Endodermal cell (in vitro differentiated cells): ENCODE measurements around the gene PPP2R1B. TPM values are rescaled to one million over a fixed set of nuclear protein-coding genes. Genes with fewer than 3 reads are reported as not detected.

ENCODE experiments used
- DNase-seq: peaks from one replicate; pipeline ENCODE4 v3.0.0-alpha.2; 2017
- H3K27ac ChIP-seq: 2 replicates; pipeline ENCODE4 v1.5.1; 2013; ENCODE audit warnings: mild to moderate bottlenecking, low read depth, low read length, moderate library complexity
- H3K27me3 ChIP-seq: 2 replicates; pipeline ENCODE4 v1.6.1; 2013; ENCODE audit warnings: mild to moderate bottlenecking, low read length, moderate library complexity; ENCODE audit not compliant: insufficient read depth, control insufficient read depth, poor library complexity, severe bottlenecking
- H3K36me3 ChIP-seq: 2 replicates; pipeline ENCODE4 v1.7.0; 2013; ENCODE audit warnings: mild to moderate bottlenecking, low read length, moderate library complexity; ENCODE audit not compliant: control insufficient read depth, insufficient read depth
- H3K4me1 ChIP-seq: one replicate; pipeline ENCODE4 v1.7.0; 2013; ENCODE audit warnings: low read length; ENCODE audit not compliant: control insufficient read depth, insufficient read depth
- H3K4me3 ChIP-seq: 2 replicates; pipeline ENCODE4 v1.5.1; 2013; ENCODE audit warnings: mild to moderate bottlenecking, low read length, moderate library complexity
- H3K9ac ChIP-seq: 2 replicates; pipeline ENCODE4 v1.6.1; 2013; ENCODE audit warnings: mild to moderate bottlenecking, low read length, moderate library complexity; ENCODE audit not compliant: poor library complexity, severe bottlenecking; ENCODE audit errors: extremely low read depth
- H3K9me3 ChIP-seq: 2 replicates; pipeline ENCODE4 v1.6.1; 2013; ENCODE audit warnings: mild to moderate bottlenecking, low read length, moderate library complexity; ENCODE audit not compliant: control insufficient read depth
- H3K27ac Mint-ChIP-seq: 2 replicates; pipeline ENCODE4 v1.8.0; 2020; ENCODE audit warnings: mixed read lengths
- H3K27me3 Mint-ChIP-seq: 2 replicates; pipeline ENCODE4 v1.8.0; 2021; ENCODE audit warnings: mild to moderate bottlenecking, mixed read lengths; ENCODE audit not compliant: insufficient read depth
- H3K36me3 Mint-ChIP-seq: 2 replicates; pipeline ENCODE4 v1.8.0; 2020; ENCODE audit warnings: low read depth, mixed read lengths
- H3K4me1 Mint-ChIP-seq: 2 replicates; pipeline ENCODE4 v1.8.0; 2020; ENCODE audit warnings: mixed read lengths
- H3K4me3 Mint-ChIP-seq: 2 replicates; pipeline ENCODE4 v1.8.0; 2020; ENCODE audit warnings: mild to moderate bottlenecking, moderate library complexity, mixed read lengths
- H3K9me3 Mint-ChIP-seq: 2 replicates; pipeline ENCODE4 v1.8.0; 2020; ENCODE audit warnings: mild to moderate bottlenecking, mixed read lengths
- WGBS, 2 experiments: methylation state at CpG; one replicate each; pipeline versions ENCODE4 v1.1.5 to v1.1.7; 2013; ENCODE audit warnings: missing lambda C conversion rate in 2 of 2, mixed read lengths in 1 of 2; ENCODE audit not compliant: insufficient coverage in 1 of 2, insufficient read length in 1 of 2; 5-methylcytosine and 5-hydroxymethylcytosine counted together
- total RNA-seq, 2 donors: library from RNA; stranded (reverse); fragmentation: NEBNext Ultra II Directional in 1 of 2; extraction: Animal tissue kit (Norgen Biotek cat#: 25700) in 1 of 2; gene quantifications; 2 replicates in 1 of 2; 3 replicates in 1 of 2; pipeline ENCODE4 v1.2.1, GENCODE V29; 2021
- TF ChIP-seq, protein P1 (sequence below): fragments of 200-600 bp; sonication (generic); conservative IDR thresholded peaks from 2 replicates; pipeline ENCODE4 v1.5.0; 2021; ENCODE audit warnings: antibody characterized with exemption, mild to moderate bottlenecking

Gene PPP2R1B
- total RNA-seq, 2 donors from 2014 or later, result 70.0 to 89.7 TPM

DNA sequence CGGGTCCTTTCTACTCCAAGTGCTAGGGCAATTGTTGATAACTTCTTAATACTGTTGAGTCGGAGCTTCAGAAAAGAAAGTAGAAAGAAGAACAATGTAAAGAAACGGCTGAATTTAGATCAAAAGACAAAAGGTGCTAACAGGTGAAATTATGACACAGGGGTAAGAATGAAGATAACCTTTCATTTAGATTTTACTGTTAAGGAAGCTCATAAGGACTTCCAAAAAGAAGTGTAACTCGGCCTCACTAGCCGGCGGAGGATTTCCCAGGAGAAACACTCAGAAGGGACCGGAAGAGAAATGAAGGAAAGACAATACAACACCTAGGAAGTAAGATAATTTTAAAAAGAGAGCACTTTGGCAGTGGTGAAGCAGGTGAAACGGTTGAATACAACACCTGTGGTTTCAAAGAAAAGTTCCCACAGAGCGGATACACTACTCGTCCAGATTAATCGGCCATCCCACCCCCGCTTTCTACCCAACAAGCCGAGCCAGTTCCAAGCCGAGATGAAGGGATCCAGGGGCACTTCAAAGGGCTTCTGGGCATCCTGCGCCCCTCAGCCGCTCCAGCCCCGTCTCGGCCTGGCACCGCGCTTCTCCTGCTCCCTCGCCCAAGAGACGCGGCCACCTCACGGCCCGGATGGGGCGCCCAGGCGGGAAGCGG lies 737 bp downstream of the PPP2R1B start:
- Mint-ChIP-seq H3K4me1 (peaks cover 20% of the 10 kb centered on the region), H3K27me3 (no peaks in the 10 kb centered on the region), H3K36me3 (peaks cover 38% of the 10 kb centered on the region), H3K9me3 (no peaks in the 10 kb centered on the region), H3K27ac (peak overlapping the region; percentile 67), H3K4me3 (peak overlapping the region; percentile 98)
- peaks cover 45% of the 10 kb centered on the region for H3K36me3 ChIP-seq
- peak overlapping the region; percentile 95 for H3K4me3 ChIP-seq
- H3K27me3 ChIP-seq, result no peaks in the 10 kb centered on the region
- H3K27ac ChIP-seq, result no peak overlapping the region
- H3K9me3 ChIP-seq, result no peaks in the 10 kb centered on the region
- no peak for DNase-seq
- H3K4me1 ChIP-seq, result no peaks in the 10 kb centered on the region
- 2 to 4% methylated on average over 22 to 28 of the region's 28 CpGs for WGBS, 2 experiments
- peak overlapping the region; percentile 77 for H3K9ac ChIP-seq
- TF ChIP-seq, protein P1, sequence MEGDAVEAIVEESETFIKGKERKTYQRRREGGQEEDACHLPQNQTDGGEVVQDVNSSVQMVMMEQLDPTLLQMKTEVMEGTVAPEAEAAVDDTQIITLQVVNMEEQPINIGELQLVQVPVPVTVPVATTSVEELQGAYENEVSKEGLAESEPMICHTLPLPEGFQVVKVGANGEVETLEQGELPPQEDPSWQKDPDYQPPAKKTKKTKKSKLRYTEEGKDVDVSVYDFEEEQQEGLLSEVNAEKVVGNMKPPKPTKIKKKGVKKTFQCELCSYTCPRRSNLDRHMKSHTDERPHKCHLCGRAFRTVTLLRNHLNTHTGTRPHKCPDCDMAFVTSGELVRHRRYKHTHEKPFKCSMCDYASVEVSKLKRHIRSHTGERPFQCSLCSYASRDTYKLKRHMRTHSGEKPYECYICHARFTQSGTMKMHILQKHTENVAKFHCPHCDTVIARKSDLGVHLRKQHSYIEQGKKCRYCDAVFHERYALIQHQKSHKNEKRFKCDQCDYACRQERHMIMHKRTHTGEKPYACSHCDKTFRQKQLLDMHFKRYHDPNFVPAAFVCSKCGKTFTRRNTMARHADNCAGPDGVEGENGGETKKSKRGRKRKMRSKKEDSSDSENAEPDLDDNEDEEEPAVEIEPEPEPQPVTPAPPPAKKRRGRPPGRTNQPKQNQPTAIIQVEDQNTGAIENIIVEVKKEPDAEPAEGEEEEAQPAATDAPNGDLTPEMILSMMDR, result no peak

DNA sequence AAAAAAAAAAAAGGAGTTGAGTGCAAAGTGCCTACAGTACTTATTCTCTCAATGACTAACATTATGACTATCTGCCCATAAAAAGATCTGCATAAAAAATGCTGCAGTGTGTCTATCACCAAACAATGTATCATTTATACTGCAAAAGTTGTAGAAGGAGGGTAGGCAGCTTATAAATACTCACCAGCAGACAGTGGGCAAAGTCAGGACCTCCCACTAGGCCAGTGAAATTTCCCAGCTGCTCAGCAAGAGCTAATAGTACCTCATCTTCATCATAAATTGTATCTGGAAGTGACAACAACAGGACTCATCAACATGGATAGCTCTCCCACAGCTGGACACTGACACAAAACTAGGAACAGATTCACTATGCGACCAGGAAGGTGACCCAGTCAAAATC lies 1.6 kb downstream of the PPP2R1B start:
- no peak for DNase-seq
- H3K4me3 Mint-ChIP-seq, result peak overlapping the region; percentile 98
- H3K36me3 ChIP-seq, result peaks cover 53% of the 10 kb centered on the region
- no peaks in the 10 kb centered on the region for H3K9me3 Mint-ChIP-seq
- no peaks in the 10 kb centered on the region for H3K9me3 ChIP-seq
- H3K27ac ChIP-seq, result no peak overlapping the region
- TF ChIP-seq, protein P1, result no peak
- no peaks in the 10 kb centered on the region for H3K4me1 ChIP-seq
- H3K36me3 Mint-ChIP-seq, result peaks cover 46% of the 10 kb centered on the region
- peak overlapping the region; percentile 95 for H3K4me3 ChIP-seq
- no peaks in the 10 kb centered on the region for H3K27me3 Mint-ChIP-seq
- peak overlapping the region; percentile 77 for H3K9ac ChIP-seq
- no peaks in the 10 kb centered on the region for H3K27me3 ChIP-seq
- H3K4me1 Mint-ChIP-seq, result peaks cover 21% of the 10 kb centered on the region
- H3K27ac Mint-ChIP-seq, result no peak overlapping the region
- WGBS, 2 experiments, result 81% methylated on average over 1 of the region's 1 CpG; no CpG with 5 or more reads in 1 of the 2 experiments

DNA sequence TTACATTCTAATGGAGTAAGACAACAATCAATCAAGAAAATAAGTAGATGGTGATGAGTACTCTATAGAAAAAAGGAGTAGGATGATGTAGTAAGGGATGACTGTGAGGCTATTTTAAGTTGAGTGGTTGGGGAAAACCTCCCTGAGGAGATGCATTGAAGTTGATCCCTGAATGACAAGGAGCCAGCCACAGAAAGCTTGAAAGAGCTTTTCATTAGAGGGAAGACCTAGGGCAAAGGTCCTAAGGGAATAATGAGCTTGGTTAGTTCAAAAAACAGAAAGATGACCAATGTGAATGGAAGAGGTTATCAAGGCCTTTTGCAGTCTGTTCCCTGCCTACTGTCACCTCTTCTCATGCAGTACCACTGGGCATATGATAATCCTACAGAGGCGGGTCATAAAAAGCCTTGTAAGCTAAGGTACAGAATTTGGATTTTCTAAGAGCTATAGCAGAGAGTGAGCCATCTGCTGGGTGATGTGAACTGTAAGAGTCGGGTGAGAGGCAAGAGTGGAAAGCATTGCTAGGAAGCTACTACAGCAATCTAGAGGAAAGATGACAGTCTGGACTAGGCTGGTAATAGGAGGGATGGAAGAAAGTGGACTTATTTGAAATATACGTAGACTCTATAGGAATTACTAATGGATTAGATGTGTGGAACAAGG lies 3.1 kb downstream of the PPP2R1B start:
- H3K4me1 ChIP-seq, result no peaks in the 10 kb centered on the region
- no peak overlapping the region for H3K27ac ChIP-seq
- H3K4me3 ChIP-seq, result no peak overlapping the region
- Mint-ChIP-seq H3K27ac (no peak overlapping the region), H3K27me3 (no peaks in the 10 kb centered on the region), H3K36me3 (peaks cover 58% of the 10 kb centered on the region), H3K9me3 (no peaks in the 10 kb centered on the region), H3K4me1 (peaks cover 25% of the 10 kb centered on the region), H3K4me3 (no peak overlapping the region)
- TF ChIP-seq, protein P1, result no peak
- H3K27me3 ChIP-seq, result no peaks in the 10 kb centered on the region
- peaks cover 67% of the 10 kb centered on the region for H3K36me3 ChIP-seq
- 78 to 81% methylated on average over 3 of the region's 3 CpGs for WGBS, 2 experiments
- H3K9me3 ChIP-seq, result no peaks in the 10 kb centered on the region
- no peak for DNase-seq
- no peak overlapping the region for H3K9ac ChIP-seq
